ENCODE data around the gene C1GALT1C1. TPM values are rescaled to one million over a fixed set of nuclear protein-coding genes. Genes with fewer than 3 reads are reported as not detected.

The C1GALT1C1 gene
- total and polyA plus RNA-seq, 2 experiments from 2014 or later = 16.3 to 18.8 TPM

GRCh38 chrX:120668357-120668756, 38.5 kb upstream of the C1GALT1C1 start:
- no peak overlapping the region for H3K27ac Mint-ChIP-seq
- no peaks in the 10 kb centered on the region for H3K27me3 Mint-ChIP-seq (ENCODE audit: insufficient read depth, low read depth, poor library complexity)

More at GRCh38 chrX:120668357-120668756, 38.5 kb upstream of the C1GALT1C1 start:
- no peaks in the 10 kb centered on the region for H3K36me3 ChIP-seq (ENCODE audit: insufficient read depth)
- H3K79me2 ChIP-seq (replicated peaks; ENCODE audit: insufficient read depth) = no peaks in the 10 kb centered on the region
- TF ChIP-seq ETS1 (IDR thresholded peaks at IDR 0.05) (no peak), EZH2 (IDR thresholded peaks at IDR 0.05; ENCODE audit: low read depth, unreplicated experiment) (no peak), STAT1 (IDR thresholded peaks at IDR 0.05; ENCODE audit: unreplicated experiment) (no peak), EZH2phosphoT487 (IDR thresholded peaks at IDR 0.05; ENCODE audit: unreplicated experiment) (no peak), JUNB (IDR thresholded peaks at IDR 0.05; ENCODE audit: unreplicated experiment) (no peak), CREB1 (CRISPR knock-in tag; IDR thresholded peaks at IDR 0.05; ENCODE audit: low read depth) (no peak), CTCF (conservative IDR thresholded peaks at IDR 0.05; ENCODE audit: low read depth in 2 of 2) (no peak), ZNF462 (CRISPR knock-in tag; IDR thresholded peaks at IDR 0.05) (no peak), POLR2AphosphoS5 (IDR thresholded peaks at IDR 0.05; ENCODE audit: low read depth) (no peak), NANOG (IDR thresholded peaks at IDR 0.05; ENCODE audit: borderline replicate concordance) (no peak), ZNF114 (CRISPR knock-in tag; IDR thresholded peaks at IDR 0.05) (no peak), REST (IDR thresholded peaks at IDR 0.05; ENCODE audit: unreplicated experiment) (no peak), ZNF331 (CRISPR knock-in tag; IDR thresholded peaks at IDR 0.05; ENCODE audit: low read depth) (no peak)
- H3K4me1 ChIP-seq (ENCODE audit: insufficient read depth) = no peaks in the 10 kb centered on the region
- H3K9me2 ChIP-seq (ENCODE audit: insufficient read depth) = no peaks in the 10 kb centered on the region
- H3K4me3 ChIP-seq = no peak overlapping the region
- no peaks in the 10 kb centered on the region for H3K27me3 ChIP-seq (ENCODE audit: insufficient read depth)
- H3K9me3 Mint-ChIP-seq = no peaks in the 10 kb centered on the region
- no peak for DNase-seq (ENCODE audit: low spot score)
- H3F3A ChIP-seq (replicated peaks; ENCODE audit: low read depth) = no peaks in the 10 kb centered on the region
- no peaks in the 10 kb centered on the region for H4K20me1 ChIP-seq (replicated peaks; ENCODE audit: insufficient read depth)
- H3K36me3 Mint-ChIP-seq (ENCODE audit: low read depth) = no peaks in the 10 kb centered on the region
- H3K4me2 ChIP-seq = no peak overlapping the region
- ATAC-seq = no peak
- no peak overlapping the region for H3K27ac ChIP-seq (ENCODE audit: low read depth)
- H2AFZ ChIP-seq = no peak overlapping the region
- H3K4me3 Mint-ChIP-seq = no peak overlapping the region
- H3K4me1 Mint-ChIP-seq = peaks cover 8% of the 10 kb centered on the region

Data from GM23338 (cell line).